GM21515 (cell line): ENCODE measurements around the gene WDR45.

Source experiments
- ATAC-seq: cut with Tn5 transposase; IDR thresholded peaks from one replicate; pipeline ENCODE4 v1.9.1; 2021; ENCODE audit not compliant: unreplicated experiment

WDR45 gene

GRCh38 chrX:49075347-49075746, 4.3 kb downstream of the WDR45 start:
- ATAC-seq: no peak

DNA sequence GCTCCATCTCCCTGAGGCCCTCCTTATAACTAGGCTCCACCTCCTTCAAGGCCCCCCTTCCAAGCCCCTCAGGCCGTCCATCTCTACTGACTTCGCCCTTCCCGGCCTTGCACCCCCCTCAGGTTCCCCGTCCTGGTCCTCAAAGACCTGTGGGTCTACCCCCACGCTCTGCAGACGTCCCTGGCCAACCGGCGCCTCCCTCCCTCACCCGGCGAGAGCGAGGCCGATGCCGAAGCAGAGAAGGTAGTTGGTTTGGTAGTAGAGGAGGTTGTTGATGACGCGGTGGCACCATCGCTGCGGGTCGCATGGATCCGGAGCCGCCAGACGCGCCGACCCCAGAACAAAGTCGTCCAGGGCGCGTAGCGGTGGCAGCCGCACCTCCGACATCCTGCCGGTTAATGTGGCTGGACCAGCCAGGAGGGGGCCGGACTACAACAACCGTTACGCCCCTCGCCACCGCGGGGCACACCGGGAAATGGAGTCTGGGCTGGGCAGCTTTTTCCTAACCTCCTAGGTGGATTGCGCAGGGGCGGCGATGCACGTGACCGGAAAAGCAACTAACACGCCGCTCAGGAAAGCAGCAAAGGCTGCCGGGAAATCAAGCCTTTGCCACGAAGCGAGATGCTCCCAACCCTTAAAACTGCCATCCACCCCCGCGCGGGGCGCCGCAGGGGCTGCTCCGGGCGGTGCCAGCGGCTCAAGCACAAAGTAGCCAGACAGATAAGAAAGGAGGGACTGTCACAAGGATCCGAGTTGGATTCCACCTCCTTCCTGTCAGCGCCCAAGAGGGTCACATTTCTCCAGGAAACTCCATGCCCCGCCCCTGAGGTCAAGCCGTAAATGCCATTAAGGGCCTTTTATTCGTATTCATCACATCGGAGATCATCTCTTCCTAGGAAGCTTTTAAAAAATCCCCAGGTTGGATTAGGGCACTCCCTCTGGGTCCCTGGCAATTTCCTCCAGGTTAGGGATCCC, 5.8 kb downstream of the WDR45 start, which contains the start of gene PRAF2:
Gene PRAF2, minus strand, starts transcription at position 402 of the 975 bp plus-strand sequence. Its CDS starts 15 bp downstream, at position 387.
- ATAC-seq: peak; percentile 71

DNA sequence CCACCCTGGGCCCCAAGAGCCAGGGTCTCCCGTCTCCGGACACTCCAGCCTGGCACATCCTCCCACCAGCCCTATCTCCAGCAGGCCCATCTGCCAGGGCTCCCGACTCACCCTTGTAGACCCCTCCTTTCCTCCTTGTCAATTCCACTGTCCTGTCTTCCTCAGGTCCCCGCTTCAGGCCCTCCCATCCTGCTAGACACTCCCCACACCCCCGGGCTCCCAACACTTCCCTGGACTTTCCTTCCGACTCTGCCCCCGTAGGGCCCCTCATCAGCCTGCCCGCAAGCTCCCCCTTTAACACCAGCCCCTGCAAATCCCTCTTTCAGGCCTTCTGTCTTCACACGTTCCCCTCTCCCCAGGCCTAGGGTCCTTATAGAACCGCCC, 7.0 kb downstream of the WDR45 start:
- no peak for ATAC-seq

DNA sequence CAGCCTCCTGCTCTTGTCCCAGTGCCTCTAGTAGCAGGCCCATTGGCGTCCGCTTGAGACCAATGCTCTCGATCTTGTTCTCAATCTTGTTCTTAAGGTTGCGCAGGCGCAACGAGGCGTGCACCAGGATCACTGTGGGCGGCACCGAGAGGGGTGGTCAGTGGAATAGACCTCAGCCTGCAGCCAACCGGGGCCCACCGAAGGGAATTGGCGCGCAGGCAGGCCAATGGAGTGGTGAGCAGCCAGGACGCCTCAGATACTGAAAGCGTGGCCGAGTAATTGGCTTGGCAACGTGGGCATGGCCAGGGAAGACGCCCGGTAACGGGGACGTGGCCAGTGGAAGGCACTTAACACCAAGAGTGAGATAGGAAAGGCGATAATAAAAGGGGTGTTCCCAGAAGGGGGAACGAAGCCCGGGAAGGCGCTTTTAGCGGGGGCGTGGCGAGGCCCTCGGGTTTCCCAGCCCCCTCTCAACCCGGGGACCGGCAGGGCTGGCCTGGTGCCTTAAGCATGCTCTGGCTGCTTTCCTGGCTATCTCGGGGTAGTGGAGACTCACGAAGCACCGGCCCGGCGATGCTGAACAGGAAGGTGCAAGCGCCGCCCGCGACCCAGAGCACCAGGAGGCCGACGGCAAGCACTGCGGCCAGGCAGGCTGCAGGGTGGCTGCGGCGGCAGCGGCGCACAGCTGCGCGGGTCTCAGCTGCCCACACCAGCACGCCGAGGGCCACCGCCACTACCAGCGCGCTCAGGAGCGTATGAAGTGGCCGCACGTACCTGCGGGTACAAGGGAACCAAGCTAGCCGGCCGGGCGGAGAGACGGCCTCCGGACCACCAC, 7.6 kb downstream of the WDR45 start:
- ATAC-seq: no peak

- no peak for ATAC-seq
These were observed 8.7 kb downstream of the WDR45 start for GRCh38 chrX:49070988-49071387.

- no peak for ATAC-seq
These were observed 10.6 kb downstream of the WDR45 start for GRCh38 chrX:49069038-49069437.

GRCh38 chrX:49067285-49068120, 12.2 kb downstream of the WDR45 start:
- no peak for ATAC-seq

- ATAC-seq: no peak
These were observed 13.0 kb downstream of the WDR45 start for GRCh38 chrX:49066690-49067089.

GRCh38 chrX:49066278-49066677, 13.4 kb downstream of the WDR45 start:
- ATAC-seq: no peak

DNA sequence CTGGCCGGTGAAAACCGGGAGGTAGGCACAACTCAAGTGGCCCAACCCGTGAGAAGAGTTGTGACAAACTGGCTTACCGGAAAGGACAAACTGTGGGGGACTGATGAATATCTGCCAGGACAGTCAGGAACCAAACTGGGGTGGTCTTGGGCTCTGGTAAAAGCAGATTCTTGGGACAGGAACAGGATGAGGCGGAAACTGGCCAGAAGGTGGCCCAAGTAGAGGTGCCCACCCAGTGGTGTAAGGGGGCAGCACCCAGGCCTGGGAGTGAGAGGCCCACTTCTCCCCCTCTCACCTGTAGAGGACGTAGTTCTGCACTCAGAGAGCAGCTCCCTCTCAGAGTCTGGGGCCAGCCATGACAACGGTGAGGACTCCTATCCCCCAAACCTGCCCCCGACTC, 15.0 kb downstream of the WDR45 start:
- ATAC-seq: no peak

GRCh38 chrX:49064303-49064702, 15.4 kb downstream of the WDR45 start:
- ATAC-seq: no peak

DNA sequence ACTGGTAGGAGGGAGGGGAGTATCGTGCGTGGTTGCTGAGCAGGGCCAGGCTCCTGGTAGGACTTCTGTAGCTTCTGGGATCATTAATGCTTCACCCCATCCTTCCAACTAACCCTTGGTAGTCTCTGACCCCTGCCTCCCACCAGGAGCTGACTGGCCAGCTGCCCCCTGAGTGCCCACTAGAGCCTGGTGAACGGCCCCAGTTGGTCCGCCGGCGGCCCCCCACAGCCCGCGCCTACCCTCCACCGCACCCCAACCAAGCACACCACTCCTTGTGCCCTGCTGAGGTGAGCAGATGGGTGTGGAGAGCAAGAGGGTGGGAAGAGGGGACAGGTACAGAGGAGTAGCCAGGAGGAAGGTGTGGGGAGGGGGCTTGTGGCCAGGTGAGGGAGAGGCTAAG, 16.0 kb downstream of the WDR45 start:
- ATAC-seq: no peak

GRCh38 chrX:49061916-49062315, 17.8 kb downstream of the WDR45 start:
- no peak for ATAC-seq

DNA sequence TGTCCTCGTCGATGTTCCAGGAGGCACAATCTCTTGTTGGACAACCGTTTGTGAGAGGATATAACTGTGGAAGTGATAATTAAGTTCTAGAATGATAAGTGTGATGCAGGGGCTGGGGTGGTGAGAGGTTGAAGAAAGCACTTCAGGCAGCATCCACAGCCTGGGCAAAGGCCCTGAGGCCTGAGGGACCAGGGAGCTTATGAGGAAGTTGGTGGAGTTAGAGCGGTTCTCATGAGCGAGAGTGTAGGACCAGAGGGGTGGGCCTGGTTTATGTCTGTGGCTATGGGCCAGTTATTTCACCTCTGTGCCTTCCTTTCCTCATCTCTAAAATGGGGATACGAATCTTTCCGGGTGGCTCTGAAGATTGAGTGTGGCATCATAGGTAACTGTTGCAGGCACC, 18.2 kb downstream of the WDR45 start:
- ATAC-seq: no peak

DNA sequence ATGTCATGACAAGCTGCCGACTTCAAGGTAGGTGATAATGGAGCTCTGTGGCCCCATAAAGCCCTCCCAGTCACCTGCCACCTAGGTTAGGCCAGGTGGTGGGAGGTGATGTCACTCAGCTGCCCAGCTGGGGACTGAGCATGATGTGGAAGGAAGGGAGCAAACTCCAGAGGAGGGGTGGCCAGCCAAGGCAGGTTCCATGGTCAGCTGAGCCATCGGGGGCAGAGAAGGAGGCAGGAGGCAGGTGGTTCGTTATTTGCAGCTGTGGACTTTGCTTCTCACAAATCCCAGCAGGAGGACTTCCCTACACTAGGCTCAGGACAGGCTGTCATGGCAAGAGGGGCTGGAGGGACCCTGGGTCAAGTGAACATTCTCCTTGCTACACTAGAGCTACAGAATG, 18.8 kb downstream of the WDR45 start:
- ATAC-seq: no peak

DNA sequence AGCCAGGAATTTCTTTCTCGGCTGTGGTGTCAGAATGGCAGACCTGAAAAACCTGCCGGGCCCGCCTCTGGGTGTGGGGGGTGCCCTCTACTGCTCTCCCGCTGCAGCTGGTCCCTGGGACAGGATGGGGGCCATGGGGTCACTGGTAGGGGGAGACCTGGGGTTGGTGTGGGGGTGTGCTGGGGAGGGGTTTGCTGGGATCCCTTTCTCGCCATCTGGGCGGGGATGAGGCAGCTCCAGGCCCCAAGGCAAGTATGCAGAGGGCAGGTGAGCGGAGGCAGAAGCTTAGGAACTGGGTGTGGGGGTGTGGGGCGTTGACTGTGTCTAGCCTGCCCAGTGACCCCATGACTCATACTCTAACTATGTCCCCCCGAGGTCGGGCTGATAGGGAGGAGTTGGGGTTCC, 20.0 kb downstream of the WDR45 start:
- no peak for ATAC-seq

GRCh38 chrX:49059201-49059600, 20.5 kb downstream of the WDR45 start:
- no peak for ATAC-seq

DNA sequence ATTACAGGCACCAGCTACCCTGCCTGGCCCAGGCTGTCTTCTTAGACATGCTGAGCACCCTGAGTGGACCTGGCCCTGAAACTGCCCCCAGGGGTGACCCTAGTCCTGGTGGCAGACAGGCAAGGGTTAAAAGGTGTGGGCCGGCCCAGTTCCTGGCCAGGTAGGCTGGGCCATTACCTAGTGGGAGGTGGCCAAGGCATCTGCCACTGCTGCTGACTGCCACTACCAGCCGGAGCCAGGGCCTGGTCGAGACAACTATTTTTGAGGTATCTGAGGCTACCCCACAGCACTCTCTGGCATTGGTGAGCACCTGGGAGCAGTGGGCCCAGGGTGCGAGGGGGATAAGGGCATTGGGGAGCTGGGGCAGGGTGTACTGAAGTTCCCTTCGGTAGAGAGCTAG, 20.9 kb downstream of the WDR45 start, which contains the start of gene CCDC120:
Gene CCDC120, plus strand, starts transcription at position 206 of the 400 bp plus-strand sequence. CDS start 3,043 bp downstream, outside the sequence.
- no peak for ATAC-seq

- ATAC-seq: no peak
These were observed 25.5 kb downstream of the WDR45 start for GRCh38 chrX:49054073-49054762.
